ENCODE results near the gene ACKR4. TPM values are rescaled to one million over a fixed set of nuclear protein-coding genes. Genes with fewer than 3 reads are reported as not detected.
A peak's percentile ranks its signal among the peaks of the same experiment; 100 is the strongest.

The ACKR4 gene
- total RNA-seq, 1 experiment from 2014 or later: not detected

DNA sequence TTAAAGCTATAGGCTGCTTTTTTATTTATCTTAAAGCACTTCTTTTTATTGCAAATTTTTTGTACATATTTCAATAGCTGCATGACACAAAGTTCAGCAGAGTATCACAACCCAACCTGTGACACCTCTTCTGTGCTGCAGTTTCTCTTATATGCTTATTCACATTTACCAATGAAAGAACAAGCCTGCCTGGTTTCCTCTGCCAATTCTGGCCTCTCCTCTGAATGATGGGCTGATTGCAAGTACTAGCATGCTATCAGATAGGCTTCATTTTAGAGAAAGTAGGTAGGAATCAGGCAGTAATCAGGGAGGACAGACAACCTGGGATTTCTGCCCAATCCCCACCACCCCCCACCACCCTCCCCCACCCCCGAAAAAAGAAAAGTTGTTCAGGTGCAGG is 26.6 kb downstream of the ACKR4 start:
- no peak for DNase-seq (ENCODE audit: low spot score)
- CTCF ChIA-PET: no interaction called here
- TF ChIP-seq ZNF263 (CRISPR knock-in tag; IDR thresholded peaks at IDR 0.05; ENCODE audit: low read depth) (no peak), ATF1 (CRISPR knock-in tag; IDR thresholded peaks at IDR 0.05) (no peak), ZNF671 (CRISPR knock-in tag; IDR thresholded peaks at IDR 0.05) (no peak), ZNF317 (CRISPR knock-in tag; IDR thresholded peaks at IDR 0.05; ENCODE audit: borderline replicate concordance, low read depth) (no peak)
- TF ChIP-seq, protein P1, sequence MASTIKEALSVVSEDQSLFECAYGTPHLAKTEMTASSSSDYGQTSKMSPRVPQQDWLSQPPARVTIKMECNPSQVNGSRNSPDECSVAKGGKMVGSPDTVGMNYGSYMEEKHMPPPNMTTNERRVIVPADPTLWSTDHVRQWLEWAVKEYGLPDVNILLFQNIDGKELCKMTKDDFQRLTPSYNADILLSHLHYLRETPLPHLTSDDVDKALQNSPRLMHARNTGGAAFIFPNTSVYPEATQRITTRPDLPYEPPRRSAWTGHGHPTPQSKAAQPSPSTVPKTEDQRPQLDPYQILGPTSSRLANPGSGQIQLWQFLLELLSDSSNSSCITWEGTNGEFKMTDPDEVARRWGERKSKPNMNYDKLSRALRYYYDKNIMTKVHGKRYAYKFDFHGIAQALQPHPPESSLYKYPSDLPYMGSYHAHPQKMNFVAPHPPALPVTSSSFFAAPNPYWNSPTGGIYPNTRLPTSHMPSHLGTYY (CRISPR knock-in tag; IDR thresholded peaks at IDR 0.05): no peak
- TF ChIP-seq, protein P2, sequence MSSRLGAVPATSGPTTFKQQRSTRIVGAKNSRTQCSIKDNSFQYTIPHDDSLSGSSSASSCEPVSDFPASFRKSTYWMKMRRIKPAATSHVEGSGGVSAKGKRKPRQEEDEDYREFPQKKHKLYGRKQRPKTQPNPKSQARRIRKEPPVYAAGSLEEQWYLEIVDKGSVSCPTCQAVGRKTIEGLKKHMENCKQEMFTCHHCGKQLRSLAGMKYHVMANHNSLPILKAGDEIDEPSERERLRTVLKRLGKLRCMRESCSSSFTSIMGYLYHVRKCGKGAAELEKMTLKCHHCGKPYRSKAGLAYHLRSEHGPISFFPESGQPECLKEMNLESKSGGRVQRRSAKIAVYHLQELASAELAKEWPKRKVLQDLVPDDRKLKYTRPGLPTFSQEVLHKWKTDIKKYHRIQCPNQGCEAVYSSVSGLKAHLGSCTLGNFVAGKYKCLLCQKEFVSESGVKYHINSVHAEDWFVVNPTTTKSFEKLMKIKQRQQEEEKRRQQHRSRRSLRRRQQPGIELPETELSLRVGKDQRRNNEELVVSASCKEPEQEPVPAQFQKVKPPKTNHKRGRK (CRISPR knock-in tag; IDR thresholded peaks at IDR 0.05; ENCODE audit: borderline replicate concordance): no peak
- TF ChIP-seq, protein P3, sequence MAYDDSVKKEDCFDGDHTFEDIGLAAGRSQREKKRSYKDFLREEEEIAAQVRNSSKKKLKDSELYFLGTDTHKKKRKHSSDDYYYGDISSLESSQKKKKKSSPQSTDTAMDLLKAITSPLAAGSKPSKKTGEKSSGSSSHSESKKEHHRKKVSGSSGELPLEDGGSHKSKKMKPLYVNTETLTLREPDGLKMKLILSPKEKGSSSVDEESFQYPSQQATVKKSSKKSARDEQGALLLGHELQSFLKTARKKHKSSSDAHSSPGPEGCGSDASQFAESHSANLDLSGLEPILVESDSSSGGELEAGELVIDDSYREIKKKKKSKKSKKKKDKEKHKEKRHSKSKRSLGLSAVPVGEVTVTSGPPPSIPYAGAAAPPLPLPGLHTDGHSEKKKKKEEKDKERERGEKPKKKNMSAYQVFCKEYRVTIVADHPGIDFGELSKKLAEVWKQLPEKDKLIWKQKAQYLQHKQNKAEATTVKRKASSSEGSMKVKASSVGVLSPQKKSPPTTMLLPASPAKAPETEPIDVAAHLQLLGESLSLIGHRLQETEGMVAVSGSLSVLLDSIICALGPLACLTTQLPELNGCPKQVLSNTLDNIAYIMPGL (CRISPR knock-in tag; IDR thresholded peaks at IDR 0.05): no peak
- TF ChIP-seq, protein P4, sequence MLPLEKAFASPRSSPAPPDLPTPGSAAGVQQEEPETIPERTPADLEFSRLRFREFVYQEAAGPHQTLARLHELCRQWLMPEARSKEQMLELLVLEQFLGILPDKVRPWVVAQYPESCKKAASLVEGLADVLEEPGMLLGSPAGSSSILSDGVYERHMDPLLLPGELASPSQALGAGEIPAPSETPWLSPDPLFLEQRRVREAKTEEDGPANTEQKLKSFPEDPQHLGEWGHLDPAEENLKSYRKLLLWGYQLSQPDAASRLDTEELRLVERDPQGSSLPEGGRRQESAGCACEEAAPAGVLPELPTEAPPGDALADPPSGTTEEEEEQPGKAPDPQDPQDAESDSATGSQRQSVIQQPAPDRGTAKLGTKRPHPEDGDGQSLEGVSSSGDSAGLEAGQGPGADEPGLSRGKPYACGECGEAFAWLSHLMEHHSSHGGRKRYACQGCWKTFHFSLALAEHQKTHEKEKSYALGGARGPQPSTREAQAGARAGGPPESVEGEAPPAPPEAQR (CRISPR knock-in tag; IDR thresholded peaks at IDR 0.05): no peak
- Mint-ChIP-seq H3K27me3 (ENCODE audit: low read depth) (no peaks in the 10 kb centered on the region), H3K36me3 (peaks cover 2% of the 10 kb centered on the region; the same call in 1 of the 2 replicates), H3K4me1 (peaks cover 24% of the 10 kb centered on the region), H3K27ac (no peak overlapping the region), H3K4me3 (no peak overlapping the region), H3K9me3 (no peaks in the 10 kb centered on the region)
- POLR2A ChIA-PET: no interaction called here
- ATAC-seq: no peak

DNA sequence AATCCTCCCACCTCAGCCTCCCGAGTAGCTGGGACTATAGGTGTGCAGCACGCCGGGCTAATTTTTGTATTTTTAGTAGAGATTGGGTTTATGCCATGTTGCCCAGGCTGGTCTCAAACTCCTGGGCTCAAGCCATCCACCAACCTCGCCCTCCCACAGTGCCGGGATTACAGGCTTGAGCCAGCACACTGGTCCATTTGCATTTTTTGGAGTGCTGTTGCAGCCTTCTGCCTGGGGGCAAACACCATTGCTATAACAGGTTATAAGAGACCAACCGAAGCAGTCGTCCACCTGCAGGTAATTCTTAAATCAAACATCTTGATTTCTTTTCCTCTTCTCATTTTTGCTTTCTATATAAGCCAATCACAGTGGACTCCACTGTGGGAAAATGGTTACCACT is 27.7 kb downstream of the ACKR4 start:
- Mint-ChIP-seq H3K9me3 (no peaks in the 10 kb centered on the region), H3K4me1 (peaks cover 24% of the 10 kb centered on the region), H3K36me3 (peaks cover 2% of the 10 kb centered on the region; the same call in 1 of the 2 replicates), H3K4me3 (no peak overlapping the region), H3K27ac (peak overlapping the region; percentile 70; the same call in 1 of the 2 replicates), H3K27me3 (ENCODE audit: low read depth) (no peaks in the 10 kb centered on the region)
- POLR2A ChIA-PET: no interaction called here
- peak; percentile 73 for ATAC-seq
- TF ChIP-seq HMGA2 (CRISPR knock-in tag; IDR thresholded peaks at IDR 0.05) (no peak), ZNF671 (CRISPR knock-in tag; IDR thresholded peaks at IDR 0.05) (no peak), ZNF219 (CRISPR knock-in tag; IDR thresholded peaks at IDR 0.05; ENCODE audit: borderline replicate concordance) (no peak), CREB1 (CRISPR knock-in tag; IDR thresholded peaks at IDR 0.05) (no peak), ZNF121 (CRISPR knock-in tag; IDR thresholded peaks at IDR 0.05) (no peak), TCF7 (CRISPR knock-in tag; IDR thresholded peaks at IDR 0.05; ENCODE audit: low read depth) (no peak), NR1H2 (CRISPR knock-in tag; IDR thresholded peaks at IDR 0.05) (no peak)
- TF ChIP-seq, protein P5, sequence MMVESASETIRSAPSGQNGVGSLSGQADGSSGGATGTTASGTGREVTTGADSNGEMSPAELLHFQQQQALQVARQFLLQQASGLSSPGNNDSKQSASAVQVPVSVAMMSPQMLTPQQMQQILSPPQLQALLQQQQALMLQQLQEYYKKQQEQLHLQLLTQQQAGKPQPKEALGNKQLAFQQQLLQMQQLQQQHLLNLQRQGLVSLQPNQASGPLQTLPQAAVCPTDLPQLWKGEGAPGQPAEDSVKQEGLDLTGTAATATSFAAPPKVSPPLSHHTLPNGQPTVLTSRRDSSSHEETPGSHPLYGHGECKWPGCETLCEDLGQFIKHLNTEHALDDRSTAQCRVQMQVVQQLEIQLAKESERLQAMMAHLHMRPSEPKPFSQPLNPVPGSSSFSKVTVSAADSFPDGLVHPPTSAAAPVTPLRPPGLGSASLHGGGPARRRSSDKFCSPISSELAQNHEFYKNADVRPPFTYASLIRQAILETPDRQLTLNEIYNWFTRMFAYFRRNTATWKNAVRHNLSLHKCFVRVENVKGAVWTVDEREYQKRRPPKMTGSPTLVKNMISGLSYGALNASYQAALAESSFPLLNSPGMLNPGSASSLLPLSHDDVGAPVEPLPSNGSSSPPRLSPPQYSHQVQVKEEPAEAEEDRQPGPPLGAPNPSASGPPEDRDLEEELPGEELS (CRISPR knock-in tag; IDR thresholded peaks at IDR 0.05): no peak
- TF ChIP-seq, protein P6, sequence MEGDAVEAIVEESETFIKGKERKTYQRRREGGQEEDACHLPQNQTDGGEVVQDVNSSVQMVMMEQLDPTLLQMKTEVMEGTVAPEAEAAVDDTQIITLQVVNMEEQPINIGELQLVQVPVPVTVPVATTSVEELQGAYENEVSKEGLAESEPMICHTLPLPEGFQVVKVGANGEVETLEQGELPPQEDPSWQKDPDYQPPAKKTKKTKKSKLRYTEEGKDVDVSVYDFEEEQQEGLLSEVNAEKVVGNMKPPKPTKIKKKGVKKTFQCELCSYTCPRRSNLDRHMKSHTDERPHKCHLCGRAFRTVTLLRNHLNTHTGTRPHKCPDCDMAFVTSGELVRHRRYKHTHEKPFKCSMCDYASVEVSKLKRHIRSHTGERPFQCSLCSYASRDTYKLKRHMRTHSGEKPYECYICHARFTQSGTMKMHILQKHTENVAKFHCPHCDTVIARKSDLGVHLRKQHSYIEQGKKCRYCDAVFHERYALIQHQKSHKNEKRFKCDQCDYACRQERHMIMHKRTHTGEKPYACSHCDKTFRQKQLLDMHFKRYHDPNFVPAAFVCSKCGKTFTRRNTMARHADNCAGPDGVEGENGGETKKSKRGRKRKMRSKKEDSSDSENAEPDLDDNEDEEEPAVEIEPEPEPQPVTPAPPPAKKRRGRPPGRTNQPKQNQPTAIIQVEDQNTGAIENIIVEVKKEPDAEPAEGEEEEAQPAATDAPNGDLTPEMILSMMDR (IDR thresholded peaks at IDR 0.05): no peak
- TF ChIP-seq, protein P7, sequence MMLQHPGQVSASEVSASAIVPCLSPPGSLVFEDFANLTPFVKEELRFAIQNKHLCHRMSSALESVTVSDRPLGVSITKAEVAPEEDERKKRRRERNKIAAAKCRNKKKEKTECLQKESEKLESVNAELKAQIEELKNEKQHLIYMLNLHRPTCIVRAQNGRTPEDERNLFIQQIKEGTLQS (CRISPR knock-in tag; conservative IDR thresholded peaks at IDR 0.05): no peak
- peak; percentile 31 for DNase-seq (ENCODE audit: low spot score)
- CTCF ChIA-PET: no interaction called here
